Measurements from ENCODE around the gene ABHD17C. TPM values are rescaled to one million over a fixed set of nuclear protein-coding genes. Genes with fewer than 3 reads are reported as not detected.

The ABHD17C gene
- total and polyA plus RNA-seq, 2 of the 8 experiments (the other 6 are each of a cell fraction or from before 2014, with no cell fraction given), result 20.2 to 29.8 TPM

GRCh38 chr15:80800067-80800466 lies 105.0 kb downstream of the ABHD17C start:
- no peak overlapping the region for H3K14ac ChIP-seq (ENCODE audit: insufficient read length)
- no peak overlapping the region for H2BK15ac ChIP-seq (ENCODE audit: low read length)
- no peak overlapping the region for H2BK5ac ChIP-seq (ENCODE audit: low read depth, low read length)
- H2BK12ac ChIP-seq (ENCODE audit: low read depth, low read length), result no peak overlapping the region
- H3K9me3 ChIP-seq (ENCODE audit: insufficient read depth in 2 of 2, low read depth in 1 of 2, low read length in 1 of 2), result no peaks in the 10 kb centered on the region
- ChIA-PET CTCF (ENCODE audit: partially characterized antibody) (interaction anchor here (0.7 to 7.0 kb wide), 4 partner anchors 13 to 29 kb away, joined by 3 to 31 read pairs (median 4); partner anchors contain the start of gene CEMIP), POLR2A (ENCODE audit: partially characterized antibody) (no interaction called here)
- H3K79me1 ChIP-seq (ENCODE audit: low read depth, low read length), result no peaks in the 10 kb centered on the region
- H2BK120ac ChIP-seq (replicated peaks; ENCODE audit: low read depth, low read length), result no peak overlapping the region
- no peak overlapping the region for H3K9ac ChIP-seq (replicated peaks in 1 of 4; ENCODE audit: extremely low read depth in 1 of 4, low read depth in 3 of 4, low read length in 3 of 4)
- no peak overlapping the region for H4K8ac ChIP-seq (ENCODE audit: extremely low read depth, insufficient read depth, low read length)
- no peak overlapping the region for H3K56ac ChIP-seq (replicated peaks; ENCODE audit: insufficient read length, low read depth, low read length)
- no peak overlapping the region for H4K91ac ChIP-seq (replicated peaks; ENCODE audit: insufficient read length, low read length)
- no peaks in the 10 kb centered on the region for H4K20me1 ChIP-seq (replicated peaks in 1 of 2; ENCODE audit: control insufficient read depth in 1 of 2, insufficient read depth in 2 of 2, low read length in 2 of 2)
- peaks cover 0 to 2% (median 0%) of the 10 kb centered on the region in 4 experiments; a peak in 2 of 7 replicates for H3K27me3 ChIP-seq (replicated peaks in 1 of 4; ENCODE audit: control insufficient read depth in 3 of 4, extremely low read depth in 1 of 4, insufficient read depth in 3 of 4, low read length in 3 of 4)
- FAIRE-seq (no peak), DNase-seq (ENCODE audit: low read depth in 1 of 2, low spot score in 2 of 2) (no peak)
- H3K23me2 ChIP-seq (ENCODE audit: low read depth, low read length), result no peaks in the 10 kb centered on the region; the same call in 1 of the 2 replicates
- no peak overlapping the region for H3K18ac ChIP-seq (ENCODE audit: extremely low read depth, low read length)
- no peak overlapping the region for H3K4me2 ChIP-seq (ENCODE audit: insufficient read depth in 1 of 2, low read depth in 2 of 2, low read length in 2 of 2)
- H3K27ac ChIP-seq (ENCODE audit: low read depth, low read length), result no peak overlapping the region
- H3K4me3 ChIP-seq (ENCODE audit: extremely low read depth in 1 of 4, insufficient read depth in 2 of 4, low read depth in 3 of 4, low read length in 4 of 4), result no peak overlapping the region
- H2AK5ac ChIP-seq (ENCODE audit: low read depth, low read length), result no peak overlapping the region
- H2BK20ac ChIP-seq (ENCODE audit: low read length), result no peak overlapping the region
- H3K36me3 ChIP-seq (ENCODE audit: control insufficient read depth in 2 of 4, insufficient read depth in 4 of 4, low read length in 3 of 4), result no peaks in the 10 kb centered on the region
- no peak overlapping the region for H4K5ac ChIP-seq (ENCODE audit: insufficient read length, low read depth, low read length)
- H3K4me1 ChIP-seq (replicated peaks in 1 of 4; ENCODE audit: control insufficient read depth in 3 of 4, insufficient read depth in 4 of 4, low read length in 3 of 4), result peaks cover 0 to 3% (median 3%) of the 10 kb centered on the region in 4 experiments; a peak in 3 of 7 replicates
- H3K23ac ChIP-seq (ENCODE audit: insufficient read length), result no peak overlapping the region
- no peaks in the 10 kb centered on the region for H3K79me2 ChIP-seq (ENCODE audit: control insufficient read depth in 1 of 2, insufficient read depth in 2 of 2, low read length in 2 of 2)
- no peak overlapping the region for H3K4ac ChIP-seq (replicated peaks; ENCODE audit: insufficient read length, low read depth, low read length)
- 79% methylated on average over 5 of the region's 5 CpGs; no CpG with 5 or more reads in 1 of the 2 experiments for WGBS, 2 experiments (ENCODE audit: extremely low coverage in 1 of 2, insufficient coverage in 1 of 2, insufficient read length in 1 of 2, insufficient replicate concordance in 2 of 2, low coverage in 1 of 2, low lambda C conversion rate in 2 of 2, missing lambda C conversion rate in 1 of 2)
- TF ChIP-seq CTCF (IDR thresholded peaks at IDR 0.05; ENCODE audit: control extremely low read depth in 1 of 3, insufficient read depth in 1 of 3, low read depth in 1 of 3, low read length in 3 of 3), result peak in 1 of 3 experiments; percentile 13; a peak in 1 of 4 replicates
- peak; percentile 5 to 20; a peak in 2 of 4 replicates for TF ChIP-seq RAD21 (IDR thresholded peaks at IDR 0.05 in 1 of 2, conservative IDR thresholded peaks at IDR 0.05 in 1 of 2; ENCODE audit: low read depth in 2 of 2, low read length in 2 of 2)
- TF ChIP-seq JUN (IDR thresholded peaks at IDR 0.05; ENCODE audit: low read depth, low read length), result no peak
- no peak overlapping the region for H2AFZ ChIP-seq (ENCODE audit: low read length)

All from H1 (cell line).